ENCODE data around the gene FSD1L.
"Not testable (repeated sequence)": the region's sequence is repeated elsewhere in the genome, so short reads cannot be mapped to it uniquely, and the experiment has no call there.

The FSD1L gene

DNA sequence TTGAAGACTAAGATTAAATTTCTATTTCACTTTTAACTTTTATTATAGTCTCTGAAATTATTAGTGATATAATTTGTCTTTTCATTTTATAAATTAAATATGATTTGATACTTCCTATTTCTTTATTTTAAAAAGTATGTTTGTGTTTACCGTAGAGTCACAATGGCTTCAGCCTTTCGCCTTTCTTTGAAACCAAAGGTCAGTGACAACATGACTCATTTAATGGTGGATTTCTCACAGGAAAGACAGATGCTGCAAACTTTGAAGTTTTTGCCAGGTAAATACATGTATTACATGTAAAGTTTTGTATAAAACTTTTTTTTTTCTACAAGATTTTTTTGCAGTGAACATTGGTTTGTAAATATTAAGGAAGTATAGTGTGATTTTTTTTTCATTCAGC lies 36.4 kb downstream of the FSD1L start:
- no peak for DNase-seq (ENCODE audit: low read depth in 2 of 2)

DNA sequence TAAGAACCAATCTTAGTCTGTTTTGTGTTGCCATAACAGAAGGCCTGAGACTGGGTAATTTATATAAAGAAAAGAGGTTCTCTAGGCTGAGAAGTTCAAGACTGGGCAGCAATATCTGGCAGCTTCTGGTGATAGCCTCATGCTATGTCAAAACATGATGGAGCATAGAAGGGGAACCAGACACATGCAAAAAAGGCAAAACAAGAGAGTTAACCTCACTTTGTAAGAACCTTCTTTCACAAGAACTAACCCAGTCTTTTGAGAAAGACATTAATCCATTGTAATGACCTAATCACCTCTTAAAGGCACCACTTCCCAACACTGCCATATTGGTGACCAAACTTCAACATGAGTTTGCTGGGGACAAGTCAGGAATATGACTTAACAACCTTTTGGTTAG lies 37.3 kb downstream of the FSD1L start:
- DNase-seq (ENCODE audit: low read depth in 2 of 2) = no peak

GRCh38 chr9:105496826-105497225 lies 49.0 kb downstream of the FSD1L start:
- DNase-seq (ENCODE audit: low read depth in 2 of 2) = no peak

- no peak for DNase-seq (ENCODE audit: low read depth in 2 of 2)
These were observed 49.9 kb downstream of the FSD1L start for GRCh38 chr9:105497704-105498103.

GRCh38 chr9:105500108-105500766 lies 52.4 kb downstream of the FSD1L start:
- no peak for DNase-seq (ENCODE audit: low read depth in 2 of 2)

- no peak for DNase-seq (ENCODE audit: low read depth in 2 of 2)
These were observed 53.6 kb downstream of the FSD1L start for GRCh38 chr9:105501414-105501813.

DNA sequence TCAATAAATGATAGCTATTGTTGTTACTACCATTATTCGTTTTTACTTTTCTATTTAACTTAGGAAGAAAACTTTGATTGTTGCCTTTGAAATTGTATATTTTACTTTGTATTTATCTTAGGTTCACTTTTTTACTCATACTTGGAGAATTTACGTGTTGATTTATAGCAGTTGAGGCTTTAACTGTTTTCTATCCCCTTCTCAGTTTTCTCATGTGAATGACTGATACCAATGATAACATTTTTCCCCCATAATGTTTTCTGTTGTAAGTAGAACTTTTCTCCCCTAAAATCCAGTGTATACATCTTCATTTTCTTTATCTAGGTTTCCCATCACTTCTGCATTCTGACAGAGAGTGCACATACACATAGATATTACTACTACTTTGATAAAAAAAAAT lies 54.4 kb downstream of the FSD1L start:
- DNase-seq (ENCODE audit: low read depth in 2 of 2) = no peak

GRCh38 chr9:105503881-105504280 lies 56.0 kb downstream of the FSD1L start:
- no peak for DNase-seq (ENCODE audit: low read depth in 2 of 2)

GRCh38 chr9:105507096-105507790 lies 59.4 kb downstream of the FSD1L start:
- no peak for DNase-seq (ENCODE audit: low read depth in 2 of 2)

DNA sequence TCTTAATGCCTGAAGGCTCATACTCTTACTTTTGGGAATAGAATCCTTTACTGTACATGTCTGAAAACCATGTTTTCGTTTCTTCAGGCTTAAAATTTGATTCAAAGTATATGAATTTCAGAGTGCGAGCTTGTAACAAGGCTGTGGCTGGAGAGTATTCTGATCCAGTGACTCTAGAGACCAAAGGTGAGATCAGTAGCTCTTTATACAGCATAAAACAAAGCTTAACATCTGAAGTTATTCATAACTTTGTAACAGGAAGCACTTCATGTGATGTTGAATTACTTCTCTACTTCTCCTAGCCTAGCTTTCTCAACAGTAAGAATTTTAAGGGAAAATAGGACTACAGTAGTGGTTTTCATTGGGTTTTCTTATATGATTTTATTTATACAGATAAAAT lies 60.7 kb downstream of the FSD1L start:
- DNase-seq (ENCODE audit: low read depth in 2 of 2) = no peak

GRCh38 chr9:105510024-105510423 lies 62.2 kb downstream of the FSD1L start:
- no peak for DNase-seq (ENCODE audit: low read depth in 2 of 2)

DNA sequence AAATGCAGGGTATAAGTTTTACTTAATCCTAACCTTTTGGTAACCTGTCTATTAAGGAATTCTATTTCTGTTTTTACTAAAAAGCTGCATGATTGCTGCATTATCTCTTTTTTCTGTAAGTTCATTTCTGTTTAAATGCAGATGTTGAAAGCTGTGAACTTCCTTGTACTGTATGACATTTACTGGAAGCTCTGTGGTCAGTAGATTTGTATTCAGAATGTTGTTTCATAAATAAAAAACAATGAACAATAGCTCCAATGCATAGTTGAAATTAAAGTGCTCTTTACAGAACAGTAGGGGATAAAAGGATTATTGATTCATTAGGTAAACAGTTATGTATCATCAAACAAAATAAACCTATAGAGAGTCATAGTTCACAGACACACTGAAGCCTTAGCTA lies 63.6 kb downstream of the FSD1L start:
- DNase-seq (ENCODE audit: low read depth in 2 of 2) = no peak

DNA sequence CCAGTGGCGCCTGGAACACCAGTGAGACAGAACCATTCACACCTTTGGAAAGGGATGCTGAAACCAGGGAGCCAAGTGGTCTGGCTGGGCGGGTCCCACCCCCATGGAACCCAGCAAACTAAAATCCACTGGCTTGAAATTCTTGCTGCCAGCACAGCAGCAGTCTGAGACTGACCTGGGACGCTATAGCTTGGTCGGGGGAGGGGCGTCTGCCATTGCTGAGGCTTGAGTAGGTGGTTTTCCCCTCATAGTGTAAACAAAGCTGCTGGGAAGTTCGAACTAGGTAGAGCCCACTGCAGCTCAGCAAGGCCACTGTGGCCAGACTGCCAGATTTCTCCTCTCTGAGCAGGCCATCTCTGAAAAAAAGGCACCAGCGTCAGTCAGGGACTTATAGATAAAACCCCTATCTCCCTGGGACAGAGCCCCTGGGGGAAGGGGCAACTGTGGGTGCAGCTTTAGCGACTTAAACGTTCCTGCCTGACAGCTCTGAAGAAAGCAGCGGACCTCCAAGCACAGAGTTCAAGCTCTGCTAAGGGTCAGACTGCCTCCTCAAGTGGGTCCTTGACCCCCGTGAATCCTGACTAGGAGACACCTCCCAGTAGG lies 68.1 kb downstream of the FSD1L start:
- DNase-seq (ENCODE audit: low read depth in 2 of 2) = no peak

GRCh38 chr9:105519710-105520369 lies 72.0 kb downstream of the FSD1L start:
- peak in 1 of 2 experiments; percentile 9 for DNase-seq (ENCODE audit: low read depth in 2 of 2)

GRCh38 chr9:105520992-105521391 lies 73.2 kb downstream of the FSD1L start:
- DNase-seq (ENCODE audit: low read depth in 2 of 2) = not testable (repeated sequence)

- DNase-seq (ENCODE audit: low read depth in 2 of 2) = not testable (repeated sequence)
These were observed 75.0 kb downstream of the FSD1L start for GRCh38 chr9:105522618-105523385.

DNA sequence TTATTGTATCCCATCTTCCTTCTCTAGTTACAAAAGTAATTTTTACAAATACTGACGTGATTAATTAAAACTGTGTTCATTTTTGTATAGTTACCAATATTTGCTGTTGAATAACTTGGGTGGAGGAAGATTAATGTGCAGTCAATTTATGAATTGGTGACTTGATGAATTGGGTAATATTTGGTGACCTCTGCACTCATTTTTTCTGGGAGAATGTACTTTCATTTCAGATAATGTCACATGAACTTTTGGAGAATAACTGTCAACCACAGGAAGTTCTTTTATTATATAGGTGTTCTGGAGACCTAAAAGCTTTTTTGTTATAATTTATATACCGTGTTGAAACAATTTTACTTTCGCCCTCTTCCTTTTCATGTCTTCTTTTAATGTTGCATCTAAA lies 83.7 kb downstream of the FSD1L start:
- DNase-seq (ENCODE audit: low read depth in 2 of 2) = no peak

- no peak for DNase-seq (ENCODE audit: low read depth in 2 of 2)
These were observed 88.3 kb downstream of the FSD1L start for GRCh38 chr9:105535920-105536668.

- no peak for DNase-seq (ENCODE audit: low read depth in 2 of 2)
These were observed 91.6 kb downstream of the FSD1L start for GRCh38 chr9:105539452-105539851.

GRCh38 chr9:105541838-105542237 lies 94.0 kb downstream of the FSD1L start:
- no peak for DNase-seq (ENCODE audit: low read depth in 2 of 2)

DNA sequence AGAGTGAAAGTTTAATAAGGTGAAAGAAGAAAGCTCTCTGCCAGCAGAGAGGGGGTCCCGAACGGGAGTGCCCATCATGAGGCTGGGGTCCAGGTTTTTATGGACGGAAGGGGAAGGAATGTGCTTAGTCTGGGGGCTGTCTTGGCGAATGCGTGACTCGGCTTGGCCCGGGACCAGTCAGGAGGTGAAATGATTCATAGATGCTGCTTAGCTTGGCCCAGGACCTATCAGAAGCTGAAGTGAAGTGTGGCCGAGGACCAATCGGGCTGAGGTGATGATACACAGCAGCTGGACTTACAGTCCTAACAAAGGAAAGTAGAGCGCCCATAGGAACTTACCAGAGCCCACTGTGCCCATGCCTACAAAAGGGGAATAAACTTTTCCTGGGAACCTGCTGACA lies 106.2 kb downstream of the FSD1L start:
- no peak for DNase-seq (ENCODE audit: low read depth in 2 of 2)
